HCEC 1CT (cell line): ENCODE data around the gene FAM170B.

Experiments used
- DNase-seq: peaks from one replicate; pipeline ENCODE4 v3.0.0-alpha.2; 2017

The FAM170B gene

GRCh38 chr10:49119746-49120145 lies 14.1 kb downstream of the FAM170B start:
- DNase-seq, result no peak

DNA sequence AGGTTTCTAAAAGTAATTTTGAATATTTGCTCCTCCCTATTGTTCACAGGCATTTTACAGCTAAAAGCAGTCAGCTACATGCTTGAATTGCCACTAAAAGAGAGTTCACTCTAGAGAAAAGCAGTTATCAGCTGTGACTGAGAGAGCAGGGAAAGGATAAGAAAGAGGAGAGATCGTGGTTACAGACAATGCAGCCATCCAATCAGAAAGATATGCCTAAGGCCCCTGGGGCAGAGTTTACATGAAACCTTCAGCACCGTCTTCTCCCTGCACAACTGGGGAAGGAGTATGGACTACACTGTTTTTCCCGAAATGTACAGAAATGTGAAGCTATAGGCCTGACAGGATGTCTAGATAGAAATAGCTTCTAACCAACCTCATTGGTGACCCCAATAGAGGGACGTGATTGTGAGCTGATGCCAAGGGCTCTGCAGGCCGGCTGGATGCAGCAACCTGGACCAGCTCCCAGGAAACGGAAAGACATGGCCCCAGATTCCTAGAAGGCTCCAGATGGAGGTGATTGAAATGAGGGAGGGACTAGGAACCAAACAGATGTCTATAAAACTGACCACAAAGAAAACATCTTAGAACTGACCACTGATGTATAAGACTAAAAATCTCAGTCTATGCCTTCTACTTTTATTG lies 15.3 kb downstream of the FAM170B start:
- no peak for DNase-seq

DNA sequence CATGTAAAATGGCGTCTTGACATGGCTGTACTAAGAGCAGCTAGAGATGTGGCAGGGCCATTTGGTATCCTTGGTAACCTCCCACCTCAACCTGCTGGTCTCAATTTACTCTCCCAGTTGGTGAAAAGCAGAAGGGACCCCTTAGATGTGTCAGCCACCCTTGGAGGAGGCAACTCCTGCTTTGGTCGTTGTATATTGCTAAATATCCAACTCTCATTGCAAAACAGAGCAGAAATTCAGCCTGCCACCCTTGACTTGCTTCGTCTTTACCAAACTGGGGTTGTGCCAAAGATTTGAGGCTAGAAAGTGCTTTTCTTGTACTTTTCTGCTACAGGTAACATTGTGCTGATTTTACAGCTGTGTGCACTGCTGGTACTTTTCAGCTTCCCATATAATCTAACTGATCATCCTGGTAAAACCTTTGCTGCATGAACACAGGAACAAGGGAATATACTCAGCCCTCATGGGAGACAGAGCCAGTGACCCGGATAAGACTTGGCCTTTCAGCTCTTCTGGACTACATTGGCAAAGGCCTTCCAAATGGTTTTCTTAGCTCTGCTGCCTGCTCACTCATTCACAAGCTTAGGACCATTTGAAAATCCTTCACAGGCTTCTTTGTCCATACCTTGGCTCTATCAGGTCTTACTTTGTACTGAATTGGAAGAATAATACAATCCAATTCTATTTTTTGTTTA lies 16.3 kb downstream of the FAM170B start:
- DNase-seq, result no peak

DNA sequence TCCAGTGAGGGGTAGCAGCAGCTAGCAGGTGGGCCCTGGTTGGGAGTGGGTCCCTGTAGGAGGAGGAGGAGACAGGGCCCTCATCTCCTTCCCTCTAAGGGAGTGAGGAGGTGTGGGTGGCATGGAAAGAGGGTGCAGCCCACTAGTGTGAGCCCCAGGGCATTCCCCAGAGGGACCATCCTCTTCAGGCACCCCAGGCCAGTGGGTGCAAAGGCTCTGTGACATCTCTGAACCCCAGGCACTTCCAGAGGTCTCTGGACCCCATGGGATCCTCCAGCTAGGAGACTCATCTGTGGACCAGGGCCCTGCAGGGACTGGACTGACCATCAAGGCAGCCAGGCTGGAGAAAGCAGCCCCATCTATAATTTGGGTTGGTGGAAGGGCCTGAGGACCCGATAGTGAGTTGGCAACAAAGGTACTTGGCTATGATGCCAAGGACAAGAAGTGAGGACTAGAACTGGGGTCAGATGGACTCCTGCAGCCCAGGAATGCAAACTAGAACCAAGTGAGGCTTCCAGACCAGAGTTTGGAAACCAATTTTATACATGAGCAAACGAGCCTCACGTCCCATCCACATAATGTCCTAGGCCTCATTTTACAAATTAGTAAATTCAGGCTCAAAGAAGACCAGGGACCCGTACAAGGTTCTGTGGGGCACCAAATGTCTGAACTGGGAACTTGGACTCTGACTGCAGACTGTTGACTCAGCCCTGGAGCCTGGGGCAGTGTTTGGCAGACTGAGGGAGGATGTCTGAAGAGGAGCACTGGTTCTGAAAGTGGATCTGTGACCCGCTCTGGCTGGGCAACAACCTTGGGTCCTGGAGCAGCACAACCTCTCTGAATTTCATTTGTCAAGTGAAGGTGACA lies 17.1 kb downstream of the FAM170B start:
- DNase-seq, result no peak

DNA sequence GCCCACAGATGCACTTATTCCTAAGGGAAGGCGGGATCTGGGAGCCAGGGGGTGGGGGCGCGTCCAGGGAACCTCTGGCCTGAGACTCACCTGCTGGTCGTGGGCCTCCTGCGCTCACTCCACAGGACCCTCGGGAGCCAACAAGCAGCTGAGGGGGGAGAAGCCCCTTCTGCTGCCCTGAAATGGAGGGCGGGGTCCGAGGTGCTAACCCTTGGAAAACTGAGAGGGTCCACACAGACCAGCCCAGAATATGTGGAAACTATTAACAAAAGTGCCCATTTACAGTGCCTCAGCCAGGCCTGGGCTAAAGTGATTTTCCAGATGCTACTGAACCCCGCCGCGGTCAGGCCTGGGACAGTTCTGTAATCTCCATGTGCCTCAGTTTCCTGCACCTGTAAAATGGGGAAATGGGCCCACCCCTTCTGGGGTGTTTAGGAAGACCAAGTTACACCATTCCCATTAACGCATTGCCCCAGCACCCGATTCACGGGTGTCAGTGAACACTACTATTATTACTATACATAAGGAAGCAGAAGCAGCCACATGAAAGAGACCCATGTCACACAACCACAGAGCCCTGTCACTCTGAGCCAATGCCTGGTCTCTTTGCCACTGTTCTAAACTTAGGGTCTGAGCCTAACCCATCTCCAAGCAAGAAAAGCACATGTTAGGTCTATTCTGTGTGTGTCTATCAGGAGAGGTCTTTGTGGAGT lies 17.9 kb downstream of the FAM170B start:
- no peak for DNase-seq

DNA sequence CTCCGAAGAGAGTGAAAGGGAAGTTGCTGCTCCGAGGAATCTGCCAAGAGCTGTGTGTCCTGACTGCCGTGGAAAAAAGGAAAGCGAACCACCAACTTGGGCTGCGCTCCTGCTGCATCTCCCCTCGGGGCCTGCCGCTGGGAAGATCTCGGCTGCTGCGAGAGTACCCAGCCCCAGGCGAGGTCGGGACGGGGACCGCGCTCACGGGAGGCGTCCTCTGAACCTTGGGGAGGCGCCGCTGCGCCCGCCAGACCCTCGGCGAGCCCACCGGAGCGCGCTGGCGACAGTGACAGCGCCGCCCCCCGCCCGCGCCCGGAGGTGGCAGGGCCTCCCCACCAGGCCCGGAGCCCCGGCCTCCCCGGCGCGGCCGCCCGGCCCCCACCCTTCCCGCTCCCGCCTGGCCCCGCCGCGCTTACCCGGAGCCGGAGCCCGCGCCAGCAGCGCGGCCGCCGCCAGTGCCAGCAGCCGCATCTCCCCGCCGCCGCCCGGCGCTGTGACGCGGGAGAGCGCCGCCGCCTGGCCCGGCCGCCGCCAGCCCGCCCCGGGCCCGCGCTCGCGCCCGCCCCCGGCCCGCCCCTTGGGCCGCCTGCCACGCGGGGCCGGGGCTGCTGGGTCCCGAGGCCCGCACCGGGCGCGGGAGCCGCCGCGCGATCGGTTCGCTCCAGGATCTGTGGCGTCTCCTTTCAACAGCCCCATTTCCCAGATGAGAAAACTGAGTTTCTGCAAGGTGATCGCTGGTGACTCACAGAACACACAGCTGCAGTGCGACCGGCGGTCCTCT lies 18.6 kb downstream of the FAM170B start, which contains the start of gene VSTM4:
Gene VSTM4, minus strand, starts transcription at position 508 of the 781 bp plus-strand sequence. Its CDS starts 37 bp downstream, at position 471.
- no peak for DNase-seq

- DNase-seq, result no peak
These were observed 19.2 kb downstream of the FAM170B start for GRCh38 chr10:49114718-49115014.

- DNase-seq, result no peak
These were observed 20.1 kb downstream of the FAM170B start for GRCh38 chr10:49113741-49114141.

DNA sequence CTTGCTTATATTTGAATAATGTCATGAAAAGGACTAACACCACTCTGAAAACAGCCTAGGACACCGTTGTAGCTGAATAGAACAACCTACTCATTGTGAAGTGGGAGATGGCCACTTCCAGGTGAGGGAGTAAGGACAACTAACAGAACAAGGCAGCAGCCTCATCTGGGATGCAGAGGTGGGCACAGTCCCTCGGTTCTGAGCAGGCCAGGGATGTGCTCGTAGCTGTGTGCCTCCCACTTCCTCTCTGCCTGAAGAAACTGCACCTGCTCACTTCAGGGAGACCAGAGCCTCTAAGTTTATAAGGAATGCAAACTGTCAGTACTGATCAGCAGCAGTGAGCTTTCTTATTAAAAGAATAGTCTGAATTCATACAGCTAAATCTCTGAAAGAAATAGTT lies 21.0 kb downstream of the FAM170B start:
- no peak for DNase-seq

- no peak for DNase-seq
These were observed 21.7 kb downstream of the FAM170B start for GRCh38 chr10:49112098-49112497.

GRCh38 chr10:49111320-49111698 lies 22.5 kb downstream of the FAM170B start:
- DNase-seq, result no peak

GRCh38 chr10:49110684-49111319 lies 23.0 kb downstream of the FAM170B start:
- DNase-seq, result no peak

- DNase-seq, result no peak
These were observed 24.0 kb downstream of the FAM170B start for GRCh38 chr10:49109669-49110340.

DNA sequence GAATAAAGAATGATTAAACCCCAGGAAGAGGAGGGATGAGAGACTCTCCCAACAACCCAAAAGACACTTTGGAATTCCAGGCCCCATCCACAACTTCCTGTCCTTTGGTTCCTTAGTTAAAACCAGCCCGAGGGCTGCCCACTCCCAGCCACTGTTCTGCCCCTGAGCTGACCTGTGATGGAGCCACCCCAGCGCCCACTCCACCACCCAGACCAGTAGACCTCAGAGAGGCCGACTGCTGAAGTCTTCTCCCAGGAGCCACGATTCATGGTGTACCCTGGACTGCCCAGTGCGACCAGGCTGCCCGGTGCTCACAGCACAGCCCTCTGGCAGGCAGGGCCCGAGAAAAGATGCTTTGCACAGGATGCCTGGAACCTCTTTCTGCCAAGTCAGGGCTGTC lies 25.2 kb downstream of the FAM170B start:
- no peak for DNase-seq

DNA sequence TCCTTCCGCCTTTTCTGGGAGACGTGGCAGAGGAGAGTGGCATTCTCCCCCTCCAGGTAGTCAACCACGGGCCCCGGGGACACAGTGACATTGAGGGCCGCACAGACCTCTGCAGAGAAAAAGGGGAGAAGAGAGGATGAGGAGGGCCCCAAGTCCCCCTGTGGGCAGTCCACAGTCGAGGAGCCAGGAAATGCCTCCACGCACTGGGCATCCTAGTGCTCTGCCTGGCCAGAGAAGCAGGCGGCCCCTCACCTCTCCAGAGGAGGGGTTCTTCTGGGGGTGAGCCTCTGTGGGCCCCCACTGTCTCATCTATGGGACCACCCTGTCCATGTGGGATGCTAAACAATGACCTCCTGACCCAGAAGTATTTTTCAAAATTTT lies 25.9 kb downstream of the FAM170B start:
- no peak for DNase-seq

DNA sequence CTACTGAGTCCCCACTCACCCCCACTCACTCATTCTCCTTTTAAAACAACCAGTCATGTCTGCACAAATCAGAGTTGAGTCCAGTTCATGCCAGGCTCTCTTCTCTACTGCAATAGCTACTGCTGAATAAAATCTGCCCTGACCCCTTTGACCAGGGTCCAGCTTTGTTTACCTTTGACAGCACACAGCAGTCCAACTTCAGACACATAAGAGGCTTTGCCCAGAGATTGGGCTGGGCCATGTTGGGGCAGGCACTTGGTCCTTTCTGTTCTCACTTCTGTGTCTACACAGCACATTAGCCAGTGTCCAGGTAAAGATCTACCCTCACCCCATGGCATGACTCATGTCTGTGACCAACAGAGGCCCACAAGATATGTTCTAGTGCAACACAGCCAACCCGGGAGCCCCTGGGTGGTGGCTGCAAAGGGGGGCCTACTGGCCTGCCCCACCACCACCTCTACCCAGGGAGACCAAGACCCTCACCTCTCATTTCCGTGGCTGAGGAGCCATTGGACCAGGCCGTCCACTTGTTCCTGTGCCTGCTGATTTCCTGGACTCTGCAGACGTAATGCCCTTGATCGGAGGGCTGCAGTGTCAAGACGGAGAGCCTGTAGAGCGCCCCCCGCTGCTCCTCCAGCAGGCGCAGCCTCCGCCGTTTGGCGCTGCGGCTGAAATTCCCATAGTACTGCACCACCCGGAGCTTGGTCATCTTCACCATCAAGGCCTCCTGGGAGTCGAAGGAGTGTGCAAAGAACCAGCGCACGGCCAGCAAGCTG lies 26.5 kb downstream of the FAM170B start:
- DNase-seq, result no peak

- DNase-seq, result no peak
These were observed 27.4 kb downstream of the FAM170B start for GRCh38 chr10:49106451-49106850.

DNA sequence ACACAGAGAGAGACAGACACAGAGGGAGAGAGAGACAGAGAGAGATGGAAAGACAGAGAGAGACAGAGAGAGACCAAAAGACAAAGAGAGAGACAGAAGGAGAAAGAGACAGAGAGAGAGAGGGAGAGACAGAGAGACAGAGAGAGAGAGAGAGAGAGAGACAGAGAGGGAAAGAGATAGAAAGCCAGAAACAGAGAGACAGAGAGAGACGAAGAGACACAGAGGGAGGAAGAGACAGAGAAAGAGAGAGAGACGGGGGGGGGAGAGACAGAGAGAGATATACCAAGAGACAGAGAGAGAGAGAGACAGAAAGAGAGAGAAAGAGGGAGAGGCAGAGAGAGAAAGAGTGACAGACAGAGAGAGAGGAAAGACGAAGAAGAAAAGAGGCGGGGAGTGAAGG lies 28.7 kb downstream of the FAM170B start:
- no peak for DNase-seq

DNA sequence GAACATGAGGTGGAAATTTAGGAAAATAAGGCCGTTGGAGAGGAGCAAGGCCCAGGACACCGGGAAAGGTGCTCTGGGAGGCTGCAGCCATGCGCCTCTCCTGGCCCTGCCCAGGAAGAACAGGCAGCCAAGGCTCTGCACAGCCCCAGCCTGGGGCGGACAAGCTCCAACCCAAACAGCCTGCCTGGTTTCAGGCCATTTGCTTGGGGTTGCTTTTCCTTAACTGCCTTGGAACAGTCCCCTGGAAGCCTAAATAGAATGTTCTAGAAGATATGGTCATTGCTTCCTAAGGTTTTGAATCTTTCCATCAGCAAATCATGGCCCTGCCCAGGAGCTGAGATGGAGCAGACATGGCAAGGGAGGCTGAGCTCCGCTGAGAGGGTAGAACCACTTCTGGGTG lies 29.5 kb downstream of the FAM170B start:
- no peak for DNase-seq

DNA sequence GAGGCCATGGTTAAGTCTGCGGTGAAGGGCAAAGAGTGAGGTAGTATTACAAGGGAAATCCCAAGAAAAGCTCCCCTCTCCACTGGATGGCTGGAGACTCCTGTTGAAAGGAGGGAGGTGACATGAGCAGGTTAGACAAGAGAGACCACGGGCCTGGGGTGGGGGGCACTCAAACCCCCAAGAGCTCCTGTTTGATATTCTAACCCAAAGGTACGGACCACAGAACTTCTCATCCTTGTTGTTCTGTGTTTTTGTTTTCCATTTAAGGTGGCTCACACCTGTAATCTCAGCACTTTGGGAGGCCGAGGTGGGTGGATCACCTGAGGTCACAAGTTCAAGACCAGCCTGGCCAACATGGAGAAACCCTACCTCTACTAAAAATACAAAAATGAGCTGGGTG lies 30.1 kb downstream of the FAM170B start:
- no peak for DNase-seq

DNA sequence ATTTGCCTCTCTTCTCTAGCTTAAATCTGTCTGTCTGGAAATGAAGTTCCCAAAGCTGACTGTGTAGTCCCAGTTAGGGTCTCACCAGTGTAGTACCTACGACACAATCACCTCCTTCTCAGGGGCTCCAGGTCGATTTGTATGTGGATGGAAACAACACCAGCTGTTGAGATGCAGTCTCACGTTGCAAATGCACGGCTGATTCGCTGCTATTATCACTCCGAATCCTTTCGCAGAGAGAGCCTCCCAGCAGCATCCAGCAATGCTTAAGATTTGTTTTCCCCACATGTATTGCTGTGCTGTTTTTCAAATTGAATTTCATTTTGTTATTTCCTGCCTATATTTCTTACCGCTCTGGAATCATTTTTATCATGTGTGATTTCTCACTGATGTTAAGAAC lies 34.8 kb downstream of the FAM170B start:
- DNase-seq, result no peak
